Neural progenitor cell (in vitro differentiated cells): ENCODE results near the gene KCNAB1. TPM values are rescaled to one million over a fixed set of nuclear protein-coding genes. Genes with fewer than 3 reads are reported as not detected.
A peak's percentile ranks its signal among the peaks of the same experiment; 100 is the strongest.

Experiments used
- DNase-seq: peaks from one replicate; pipeline ENCODE4 v3.0.0-alpha.2; 2016; ENCODE audit warnings: low spot score
- H2AFZ ChIP-seq: fragments of 200-600 bp; sonication (generic); replicated peaks from 2 replicates; pipeline ENCODE4 v1.6.1; 2016; ENCODE audit warnings: antibody characterized with exemption
- H3F3A ChIP-seq: fragments of 200-600 bp; sonication (generic); 2 replicates; pipeline ENCODE4 v1.6.1; 2016; ENCODE audit warnings: antibody characterized with exemption, low read depth
- H3K27ac ChIP-seq: fragments of 200-600 bp; sonication (generic); 2 replicates; pipeline ENCODE4 v1.5.1; 2016; ENCODE audit warnings: mild to moderate bottlenecking
- H3K27me3 ChIP-seq: fragments of 200-600 bp; sonication (generic); 2 replicates; pipeline ENCODE4 v1.6.1; 2016; ENCODE audit warnings: mild to moderate bottlenecking, moderate library complexity
- H3K36me3 ChIP-seq: fragments of 200-600 bp; sonication (generic); 2 replicates; pipeline ENCODE4 v1.5.1; 2016
- H3K4me1 ChIP-seq: fragments of 200-600 bp; sonication (generic); 2 replicates; pipeline ENCODE4 v1.6.1; 2016; ENCODE audit warnings: mixed run types
- H3K4me2 ChIP-seq: fragments of 200-600 bp; sonication (generic); 2 replicates; pipeline ENCODE4 v1.6.1; 2016
- H3K4me3 ChIP-seq: fragments of 200-600 bp; sonication (generic); 2 replicates; pipeline ENCODE4 v1.5.1; 2016
- H3K79me2 ChIP-seq: fragments of 200-600 bp; sonication (generic); 2 replicates; pipeline ENCODE4 v1.6.1; 2016; ENCODE audit warnings: low read depth
- H3K9ac ChIP-seq: fragments of 200-600 bp; sonication (generic); 2 replicates; pipeline ENCODE4 v1.6.1; 2016
- H3K9me3 ChIP-seq: fragments of 200-600 bp; sonication (generic); 2 replicates; pipeline ENCODE4 v1.5.1; 2016; ENCODE audit warnings: low read depth
- H4K20me1 ChIP-seq: fragments of 200-600 bp; sonication (generic); 2 replicates; pipeline ENCODE4 v1.6.1; 2016; ENCODE audit warnings: low read depth
- H3K27ac Mint-ChIP-seq: 3 replicates; pipeline ENCODE4 v1.8.0; 2021; ENCODE audit warnings: mixed read lengths
- H3K27me3 Mint-ChIP-seq: 2 replicates; pipeline ENCODE4 v1.8.0; 2022; ENCODE audit warnings: low read depth, mild to moderate bottlenecking, inconsistent platforms, moderate library complexity, mixed read lengths; ENCODE audit not compliant: insufficient read depth
- H3K36me3 Mint-ChIP-seq: 3 replicates; pipeline ENCODE4 v1.8.0; 2021; ENCODE audit warnings: mixed read lengths
- H3K4me1 Mint-ChIP-seq: 3 replicates; pipeline ENCODE4 v1.8.0; 2021; ENCODE audit warnings: mixed read lengths
- H3K4me3 Mint-ChIP-seq: 3 replicates; pipeline ENCODE4 v1.8.0; 2021; ENCODE audit warnings: mild to moderate bottlenecking, moderate library complexity, mixed read lengths
- H3K9me3 Mint-ChIP-seq: 3 replicates; pipeline ENCODE4 v1.8.0; 2020; ENCODE audit warnings: mixed read lengths
- EZH2 ChIP-seq: fragments of 200-600 bp; sonication (generic); IDR thresholded peaks from 2 replicates; pipeline ENCODE4 v1.6.1; 2017; ENCODE audit warnings: antibody characterized with exemption, mild to moderate bottlenecking, moderate library complexity
- EZH2phosphoT487 ChIP-seq: fragments of 200-600 bp; sonication (generic); IDR thresholded peaks from 2 replicates; pipeline ENCODE4 v1.6.1; 2017; ENCODE audit warnings: antibody characterized with exemption
- total RNA-seq: library from RNA; depleted of rRNA; stranded (reverse); fragments of >200 nt; gene quantifications from 2 replicates; pipeline ENCODE4 v1.2.3, GENCODE V29; 2015; ENCODE audit warnings: low replicate concordance
- TF ChIP-seq, protein P1 (sequence below): fragments of 200-600 bp; sonication (generic); IDR thresholded peaks from 2 replicates; pipeline ENCODE4 v1.5.1; 2017; ENCODE audit warnings: antibody characterized with exemption, mild to moderate bottlenecking

KCNAB1 gene
- total RNA-seq, 1 donor from 2014 or later: 0.24 TPM

DNA sequence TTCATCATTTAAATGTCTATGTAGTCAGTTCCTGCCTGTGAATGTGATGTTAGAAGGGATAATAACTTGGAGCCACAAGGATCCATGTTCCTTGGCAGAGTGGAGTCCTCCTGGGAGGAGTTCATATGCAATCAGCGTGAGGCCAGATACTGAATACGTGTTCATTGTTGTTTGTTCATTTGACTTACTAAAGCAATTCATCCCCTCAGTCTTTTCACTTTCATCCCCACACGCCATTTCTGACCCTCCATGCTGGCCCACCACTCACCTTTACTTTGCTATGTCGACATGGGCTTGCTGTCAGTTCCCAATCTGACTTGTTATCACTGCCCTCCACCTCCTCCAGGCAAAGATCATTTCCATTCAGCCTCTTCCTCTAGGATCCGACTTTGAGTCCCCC is 342.7 kb downstream of the KCNAB1 start:
- Mint-ChIP-seq H3K36me3 (no peaks in the 10 kb centered on the region), H3K4me1 (peaks cover 10% of the 10 kb centered on the region), H3K9me3 (no peaks in the 10 kb centered on the region), H3K27me3 (peaks cover 6% of the 10 kb centered on the region), H3K27ac (no peak overlapping the region), H3K4me3 (no peak overlapping the region)
- H3K36me3 ChIP-seq: no peaks in the 10 kb centered on the region
- H3F3A ChIP-seq: no peaks in the 10 kb centered on the region
- no peaks in the 10 kb centered on the region for H3K27me3 ChIP-seq
- H3K4me2 ChIP-seq: peak overlapping the region; percentile 10
- H4K20me1 ChIP-seq: no peaks in the 10 kb centered on the region
- H3K79me2 ChIP-seq: no peaks in the 10 kb centered on the region
- TF ChIP-seq, protein P1, sequence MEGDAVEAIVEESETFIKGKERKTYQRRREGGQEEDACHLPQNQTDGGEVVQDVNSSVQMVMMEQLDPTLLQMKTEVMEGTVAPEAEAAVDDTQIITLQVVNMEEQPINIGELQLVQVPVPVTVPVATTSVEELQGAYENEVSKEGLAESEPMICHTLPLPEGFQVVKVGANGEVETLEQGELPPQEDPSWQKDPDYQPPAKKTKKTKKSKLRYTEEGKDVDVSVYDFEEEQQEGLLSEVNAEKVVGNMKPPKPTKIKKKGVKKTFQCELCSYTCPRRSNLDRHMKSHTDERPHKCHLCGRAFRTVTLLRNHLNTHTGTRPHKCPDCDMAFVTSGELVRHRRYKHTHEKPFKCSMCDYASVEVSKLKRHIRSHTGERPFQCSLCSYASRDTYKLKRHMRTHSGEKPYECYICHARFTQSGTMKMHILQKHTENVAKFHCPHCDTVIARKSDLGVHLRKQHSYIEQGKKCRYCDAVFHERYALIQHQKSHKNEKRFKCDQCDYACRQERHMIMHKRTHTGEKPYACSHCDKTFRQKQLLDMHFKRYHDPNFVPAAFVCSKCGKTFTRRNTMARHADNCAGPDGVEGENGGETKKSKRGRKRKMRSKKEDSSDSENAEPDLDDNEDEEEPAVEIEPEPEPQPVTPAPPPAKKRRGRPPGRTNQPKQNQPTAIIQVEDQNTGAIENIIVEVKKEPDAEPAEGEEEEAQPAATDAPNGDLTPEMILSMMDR: no peak
- TF ChIP-seq EZH2 (no peak), EZH2phosphoT487 (no peak)
- H3K4me3 ChIP-seq: no peak overlapping the region
- no peak for DNase-seq
- H2AFZ ChIP-seq: peak overlapping the region; percentile 43
- H3K9ac ChIP-seq: no peak overlapping the region
- H3K27ac ChIP-seq: no peak overlapping the region
- no peaks in the 10 kb centered on the region for H3K9me3 ChIP-seq
- H3K4me1 ChIP-seq: peaks cover 7% of the 10 kb centered on the region

DNA sequence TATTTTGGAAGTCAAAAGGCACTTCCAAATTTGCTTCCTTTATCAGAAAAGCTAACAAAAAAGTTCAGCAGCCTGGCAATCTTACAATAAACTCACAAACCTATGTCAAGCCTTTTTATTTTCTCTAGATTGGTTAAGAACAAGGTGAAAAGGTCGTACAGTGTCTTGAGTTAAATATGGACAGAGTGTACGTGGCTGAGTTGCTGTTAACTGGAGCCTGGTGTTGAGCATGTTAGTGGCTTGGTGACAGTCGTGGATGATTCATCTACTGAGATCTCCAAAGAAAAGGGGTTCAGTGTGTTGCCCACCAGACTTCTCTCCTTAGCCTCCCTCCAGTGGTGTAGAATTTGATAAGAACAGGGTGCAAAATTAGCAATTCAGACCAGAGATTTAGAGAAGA is 344.8 kb downstream of the KCNAB1 start:
- Histone ChIP-seq H3F3A (no peaks in the 10 kb centered on the region), H3K9me3 (no peaks in the 10 kb centered on the region), H3K36me3 (no peaks in the 10 kb centered on the region), H3K9ac (no peak overlapping the region), H4K20me1 (no peaks in the 10 kb centered on the region), H3K27ac (no peak overlapping the region), H3K27me3 (no peaks in the 10 kb centered on the region), H2AFZ (peak overlapping the region; percentile 63), H3K4me3 (no peak overlapping the region), H3K4me1 (peaks cover 7% of the 10 kb centered on the region), H3K79me2 (no peaks in the 10 kb centered on the region), H3K4me2 (no peak overlapping the region)
- Mint-ChIP-seq H3K4me3 (no peak overlapping the region), H3K4me1 (peaks cover 10% of the 10 kb centered on the region), H3K9me3 (no peaks in the 10 kb centered on the region), H3K27me3 (no peaks in the 10 kb centered on the region), H3K27ac (no peak overlapping the region), H3K36me3 (no peaks in the 10 kb centered on the region)
- no peak for DNase-seq
- TF ChIP-seq EZH2 (no peak), EZH2phosphoT487 (no peak)
- TF ChIP-seq, protein P1: no peak

DNA sequence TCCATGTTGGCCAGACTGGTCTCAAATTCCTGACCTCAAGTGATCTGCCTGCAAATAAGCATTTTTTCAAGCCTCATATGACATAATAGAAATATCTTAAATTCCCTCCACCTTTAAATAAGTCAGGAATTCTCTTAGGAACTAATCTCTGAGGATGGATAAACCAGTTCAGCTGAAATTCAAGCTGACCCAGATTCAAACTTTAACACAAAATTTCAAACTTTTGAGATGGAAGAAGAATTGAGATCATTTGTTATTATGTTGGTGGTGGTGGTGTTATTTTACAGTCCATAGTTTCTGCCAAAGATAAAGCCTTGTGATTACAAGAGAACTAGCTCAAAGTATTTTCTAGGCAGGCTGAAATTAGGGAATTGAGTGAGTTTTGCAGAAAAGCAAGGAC is 349.1 kb downstream of the KCNAB1 start:
- TF ChIP-seq, protein P1: no peak
- TF ChIP-seq EZH2phosphoT487: no peak
- TF ChIP-seq EZH2: no peak
- Mint-ChIP-seq H3K36me3 (no peaks in the 10 kb centered on the region), H3K27ac (no peak overlapping the region), H3K4me1 (peaks cover under 1% of the 10 kb centered on the region), H3K27me3 (no peaks in the 10 kb centered on the region), H3K9me3 (no peaks in the 10 kb centered on the region), H3K4me3 (no peak overlapping the region)
- no peaks in the 10 kb centered on the region for H3K4me1 ChIP-seq
- H3F3A ChIP-seq: no peaks in the 10 kb centered on the region
- H3K4me2 ChIP-seq: no peak overlapping the region
- no peaks in the 10 kb centered on the region for H3K9me3 ChIP-seq
- no peak overlapping the region for H2AFZ ChIP-seq
- H3K9ac ChIP-seq: no peak overlapping the region
- H3K79me2 ChIP-seq: no peaks in the 10 kb centered on the region
- no peaks in the 10 kb centered on the region for H3K27me3 ChIP-seq
- no peak overlapping the region for H3K27ac ChIP-seq
- no peak overlapping the region for H3K4me3 ChIP-seq
- no peak for DNase-seq
- no peaks in the 10 kb centered on the region for H3K36me3 ChIP-seq
- H4K20me1 ChIP-seq: no peaks in the 10 kb centered on the region
